Lower leg skin (tissue), 4 donors: ENCODE measurements around the gene PDGFC. TPM values are rescaled to one million over a fixed set of nuclear protein-coding genes. Genes with fewer than 3 reads are reported as not detected.
"Not testable (repeated sequence)": the region's sequence is repeated elsewhere in the genome, so short reads cannot be mapped to it uniquely, and the experiment has no call there.

Source experiments
- DNase-seq, 2 donors: peaks; one replicate each; pipeline ENCODE4 v3.0.0-alpha.2; 2019; ENCODE audit warnings: low spot score in 2 of 2
- H3K4me3 ChIP-seq: fragments of 200-600 bp; sonication (generic); 2 replicates; pipeline ENCODE4 v1.5.1; 2017; ENCODE audit warnings: mild to moderate bottlenecking, low read depth; ENCODE audit not compliant: poor library complexity, severe bottlenecking
- CTCF ChIP-seq, 3 donors: fragments of 450-650 bp; IDR thresholded peaks; one replicate each; pipeline ENCODE4 v1.5.1; 2016; ENCODE audit warnings: antibody characterized with exemption in 3 of 3, mild to moderate bottlenecking in 3 of 3, moderate library complexity in 2 of 3
- POLR2A ChIP-seq, 2 donors: fragments of 450-650 bp; IDR thresholded peaks; one replicate each; pipeline ENCODE4 v1.6.1; 2016 to 2017; ENCODE audit warnings: antibody characterized with exemption in 2 of 2, mild to moderate bottlenecking in 1 of 2, moderate library complexity in 1 of 2
- WGBS, 2 donors: methylation state at CpG; one replicate each; pipeline ENCODE4 v1.1.5; 2018; 5-methylcytosine and 5-hydroxymethylcytosine counted together
- intact Hi-C: fragments of 100-400 bp; cut with DNase I; formaldehyde crosslinking; loops from one replicate; pipeline ENCODE4 v1.15.0; 2023; ENCODE audit warnings: low total_unique reads
- total RNA-seq, 4 donors: library from RNA; depleted of rRNA; stranded (reverse); fragments of >200 nt; gene quantifications; one replicate each; pipeline ENCODE4 v1.1.0, GENCODE V29; 2016

Gene PDGFC
- total RNA-seq, 4 donors from 2014 or later: 18.9 to 24.4 (median 21.0) TPM

- no peak for DNase-seq
- TF ChIP-seq POLR2A (IDR thresholded peaks at IDR 0.05) (no peak), CTCF (IDR thresholded peaks at IDR 0.05) (no peak)
- H3K4me3 ChIP-seq: no peak overlapping the region
- WGBS, 2 donors: 60 to 62% methylated on average over 3 of the region's 3 CpGs
- intact Hi-C loops: no loop called here
Observed at GRCh38 chr4:156939139-156939538, 32.5 kb downstream of the PDGFC start.

- H3K4me3 ChIP-seq: no peak overlapping the region
- WGBS, 2 donors: 57 to 58% methylated on average over 2 of the region's 2 CpGs
- intact Hi-C loops: no loop called here
- no peak for TF ChIP-seq POLR2A (IDR thresholded peaks at IDR 0.05)
- no peak for TF ChIP-seq CTCF (IDR thresholded peaks at IDR 0.05)
- no peak for DNase-seq
Observed at GRCh38 chr4:156934259-156934635, 37.4 kb downstream of the PDGFC start.

GRCh38 chr4:156933633-156934258 lies 37.9 kb downstream of the PDGFC start:
- WGBS, 2 donors: 55 to 70% methylated on average over 5 of the region's 5 CpGs
- TF ChIP-seq POLR2A (IDR thresholded peaks at IDR 0.05) (no peak), CTCF (IDR thresholded peaks at IDR 0.05) (no peak)
- DNase-seq: no peak
- no peak overlapping the region for H3K4me3 ChIP-seq
- intact Hi-C loops: no loop called here

- H3K4me3 ChIP-seq, DNase-seq, intact Hi-C loops: not testable (repeated sequence)
- WGBS, 2 donors: 97 to 100% methylated on average over 2 of the region's 2 CpGs
Observed at GRCh38 chr4:156932360-156932759, 39.2 kb downstream of the PDGFC start.

GRCh38 chr4:156931267-156931666 lies 40.3 kb downstream of the PDGFC start:
- TF ChIP-seq CTCF (IDR thresholded peaks at IDR 0.05): no peak
- no peak for TF ChIP-seq POLR2A (IDR thresholded peaks at IDR 0.05)
- no peak overlapping the region for H3K4me3 ChIP-seq
- intact Hi-C loops: no loop called here
- DNase-seq: peak in 1 of 2 donors; percentile 43
- WGBS, 2 donors: 23 to 30% methylated on average over 2 of the region's 2 CpGs

GRCh38 chr4:156929386-156930105 lies 42.1 kb downstream of the PDGFC start:
- TF ChIP-seq CTCF (IDR thresholded peaks at IDR 0.05) (no peak), POLR2A (IDR thresholded peaks at IDR 0.05) (no peak)
- DNase-seq: no peak
- no peak overlapping the region for H3K4me3 ChIP-seq
- intact Hi-C loops: no loop called here
- 73 to 77% methylated on average over 3 of the region's 3 CpGs for WGBS, 2 donors
